ENCODE results near the gene UQCRQ.

DNA sequence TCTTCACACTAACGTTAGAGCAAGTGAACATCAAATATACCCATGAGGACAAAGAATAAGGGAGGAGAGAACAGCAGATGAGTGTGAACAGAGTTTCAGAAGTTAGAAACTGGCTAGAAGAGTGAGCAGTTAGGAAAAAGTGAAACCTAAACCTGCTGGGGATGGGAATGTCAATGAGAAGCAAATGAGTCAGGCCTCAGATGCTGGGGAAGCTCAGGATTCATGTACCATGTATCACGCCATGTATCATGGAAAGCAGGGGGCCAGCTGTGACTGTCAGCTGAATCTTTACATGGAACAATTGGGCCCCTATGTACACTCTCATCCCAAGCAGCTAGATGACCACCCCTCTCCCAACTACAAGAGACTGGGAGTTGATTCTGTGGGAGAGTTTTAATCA lies 16.4 kb upstream of the UQCRQ start:
- TF ChIP-seq CTCF (IDR thresholded peaks at IDR 0.05) (no peak), POLR2A (IDR thresholded peaks at IDR 0.05) (no peak)

Measured in gastroesophageal sphincter (tissue), 3 donors.